Measurements from ENCODE around the gene FBXO9. TPM values are rescaled to one million over a fixed set of nuclear protein-coding genes. Genes with fewer than 3 reads are reported as not detected.

The FBXO9 gene
- total RNA-seq, 1 donor from 2014 or later, result 85.7 TPM

GRCh38 chr6:53100561-53100960 lies 35.4 kb downstream of the FBXO9 start:
- no peak overlapping the region for H3K27ac Mint-ChIP-seq
- no peak overlapping the region for H3K4me3 Mint-ChIP-seq (ENCODE audit: low read depth)
- DNase-seq (ENCODE audit: low spot score, unreplicated experiment), result no peak
- no peaks in the 10 kb centered on the region for H3K4me1 Mint-ChIP-seq (ENCODE audit: low read depth)
- no peak for TF ChIP-seq CTCF (IDR thresholded peaks at IDR 0.05; ENCODE audit: unreplicated experiment)
- H3K27me3 Mint-ChIP-seq, result no peaks in the 10 kb centered on the region
- H3K9me3 Mint-ChIP-seq (ENCODE audit: low read depth), result no peaks in the 10 kb centered on the region
- H3K36me3 Mint-ChIP-seq (ENCODE audit: insufficient read depth), result peaks cover 22% of the 10 kb centered on the region

- Mint-ChIP-seq H3K27me3 (no peaks in the 10 kb centered on the region), H3K4me1 (ENCODE audit: low read depth) (no peaks in the 10 kb centered on the region), H3K4me3 (ENCODE audit: low read depth) (no peak overlapping the region), H3K27ac (no peak overlapping the region), H3K9me3 (ENCODE audit: low read depth) (no peaks in the 10 kb centered on the region), H3K36me3 (ENCODE audit: insufficient read depth) (peaks cover 20% of the 10 kb centered on the region)
- DNase-seq (ENCODE audit: low spot score, unreplicated experiment), result no peak
- TF ChIP-seq CTCF (IDR thresholded peaks at IDR 0.05; ENCODE audit: unreplicated experiment), result no peak
Measured at GRCh38 chr6:53101006-53101405, 35.8 kb downstream of the FBXO9 start.

DNA sequence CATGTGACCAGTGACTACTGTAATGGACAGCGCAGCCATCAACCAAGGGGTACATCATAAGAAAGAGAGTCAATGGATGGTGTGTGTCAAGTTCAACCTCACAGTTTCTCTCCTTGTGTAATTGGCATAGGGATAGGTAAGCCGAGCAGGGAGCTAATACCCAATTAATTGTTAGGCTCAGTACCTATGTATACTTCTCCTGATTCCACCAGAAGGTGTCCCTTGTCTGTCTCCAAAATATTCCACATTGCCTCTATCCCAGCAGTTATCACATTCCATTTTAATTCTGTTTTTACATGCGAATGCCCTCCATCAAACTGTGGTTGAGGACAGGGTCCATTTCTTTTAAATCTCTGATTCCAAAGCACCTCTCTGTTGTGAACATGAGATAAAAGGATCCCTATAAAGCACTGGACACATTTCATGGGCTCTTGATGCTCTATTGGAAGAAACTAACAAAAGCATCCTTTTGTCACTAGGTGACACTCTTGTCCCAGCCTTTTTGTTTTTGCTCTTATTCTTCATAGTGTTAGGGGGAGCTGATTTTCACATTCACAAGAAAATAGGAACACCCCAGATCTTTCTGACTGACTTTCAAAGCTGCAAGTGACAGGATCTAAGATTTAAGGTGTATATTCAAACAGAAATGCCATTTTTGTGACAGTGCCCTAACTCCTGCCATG lies 38.9 kb downstream of the FBXO9 start:
- peaks cover 8% of the 10 kb centered on the region for H3K4me1 Mint-ChIP-seq (ENCODE audit: low read depth)
- H3K27ac Mint-ChIP-seq, result no peak overlapping the region
- no peak for DNase-seq (ENCODE audit: low spot score, unreplicated experiment)
- H3K9me3 Mint-ChIP-seq (ENCODE audit: low read depth), result no peaks in the 10 kb centered on the region
- no peak for TF ChIP-seq CTCF (IDR thresholded peaks at IDR 0.05; ENCODE audit: unreplicated experiment)
- H3K36me3 Mint-ChIP-seq (ENCODE audit: insufficient read depth), result peaks cover 7% of the 10 kb centered on the region
- no peaks in the 10 kb centered on the region for H3K27me3 Mint-ChIP-seq
- no peak overlapping the region for H3K4me3 Mint-ChIP-seq (ENCODE audit: low read depth)

- no peak for DNase-seq (ENCODE audit: low spot score, unreplicated experiment)
- H3K4me1 Mint-ChIP-seq (ENCODE audit: low read depth), result peaks cover 8% of the 10 kb centered on the region
- TF ChIP-seq CTCF (IDR thresholded peaks at IDR 0.05; ENCODE audit: unreplicated experiment), result no peak
- H3K9me3 Mint-ChIP-seq (ENCODE audit: low read depth), result no peaks in the 10 kb centered on the region
- H3K36me3 Mint-ChIP-seq (ENCODE audit: insufficient read depth), result peaks cover 7% of the 10 kb centered on the region
- no peak overlapping the region for H3K4me3 Mint-ChIP-seq (ENCODE audit: low read depth)
- no peak overlapping the region for H3K27ac Mint-ChIP-seq
- H3K27me3 Mint-ChIP-seq, result no peaks in the 10 kb centered on the region
Measured at GRCh38 chr6:53104916-53105315, 39.7 kb downstream of the FBXO9 start.

DNA sequence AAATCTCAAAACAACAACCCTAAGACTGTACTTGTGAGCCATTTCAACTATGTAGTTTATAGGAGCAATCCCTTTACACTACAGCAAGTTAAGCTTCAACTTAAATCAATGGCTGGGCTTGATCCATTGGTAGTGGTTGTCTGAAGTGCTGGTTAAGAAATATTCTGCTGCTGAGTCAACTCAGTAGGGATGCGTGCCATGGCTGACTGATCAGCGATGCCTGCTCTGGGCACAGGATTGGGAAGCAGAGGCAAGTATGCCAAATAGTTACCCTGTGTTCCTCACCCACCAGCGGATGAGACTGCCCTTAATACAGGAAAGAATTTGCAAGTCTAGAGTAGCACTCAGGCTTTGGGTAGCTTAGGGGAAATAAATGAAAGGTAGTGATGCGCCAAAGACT lies 41.9 kb downstream of the FBXO9 start:
- Mint-ChIP-seq H3K27me3 (no peaks in the 10 kb centered on the region), H3K4me1 (ENCODE audit: low read depth) (peaks cover 13% of the 10 kb centered on the region), H3K27ac (no peak overlapping the region), H3K9me3 (ENCODE audit: low read depth) (no peaks in the 10 kb centered on the region), H3K4me3 (ENCODE audit: low read depth) (no peak overlapping the region), H3K36me3 (ENCODE audit: insufficient read depth) (peaks cover 2% of the 10 kb centered on the region)
- no peak for DNase-seq (ENCODE audit: low spot score, unreplicated experiment)
- TF ChIP-seq CTCF (IDR thresholded peaks at IDR 0.05; ENCODE audit: unreplicated experiment), result no peak
